Neural cell (in vitro differentiated cells): Measurements from ENCODE around the gene RPL37.

Experiments used
- EZH2 ChIP-seq: fragments of 200-600, 300-800 bp; shearing (Covaris generic), sonication (generic); IDR thresholded peaks from 2 replicates; pipeline ENCODE4 v1.6.1; 2014; ENCODE audit warnings: antibody characterized with exemption, low read length, borderline replicate concordance, mild to moderate bottlenecking; ENCODE audit not compliant: insufficient read depth, poor library complexity, severe bottlenecking
- MXI1 ChIP-seq: fragments of 450-650 bp; conservative IDR thresholded peaks from 2 replicates; pipeline ENCODE4 v1.6.1; 2014; ENCODE audit warnings: antibody characterized with exemption, mild to moderate bottlenecking; ENCODE audit not compliant: poor library complexity, severe bottlenecking
- POLR2AphosphoS5 ChIP-seq: IDR thresholded peaks from 2 replicates; pipeline ENCODE4 v1.6.1; 2012
- RAD21 ChIP-seq: fragments of 450-650 bp; conservative IDR thresholded peaks from 2 replicates; pipeline ENCODE4 v1.6.1; 2014; ENCODE audit warnings: antibody characterized with exemption, mild to moderate bottlenecking, moderate library complexity
- SMC3 ChIP-seq: fragments of 450-650 bp; conservative IDR thresholded peaks from 2 replicates; pipeline ENCODE4 v1.6.1; 2014; ENCODE audit warnings: antibody characterized with exemption, mild to moderate bottlenecking, moderate library complexity; ENCODE audit not compliant: poor library complexity
- TAF1 ChIP-seq: IDR thresholded peaks from 2 replicates; pipeline ENCODE4 v1.6.1; 2012; ENCODE audit warnings: low read depth
- TF ChIP-seq, protein P1 (sequence below): fragments of 450-650 bp; IDR thresholded peaks from 2 replicates; pipeline ENCODE4 v1.5.1; 2014; ENCODE audit warnings: antibody characterized with exemption, mild to moderate bottlenecking, moderate library complexity; ENCODE audit not compliant: poor library complexity, severe bottlenecking
- TF ChIP-seq, protein P2 (sequence below): IDR thresholded peaks from 2 replicates; pipeline ENCODE4 v1.6.1; 2012; ENCODE audit warnings: borderline replicate concordance

DNA sequence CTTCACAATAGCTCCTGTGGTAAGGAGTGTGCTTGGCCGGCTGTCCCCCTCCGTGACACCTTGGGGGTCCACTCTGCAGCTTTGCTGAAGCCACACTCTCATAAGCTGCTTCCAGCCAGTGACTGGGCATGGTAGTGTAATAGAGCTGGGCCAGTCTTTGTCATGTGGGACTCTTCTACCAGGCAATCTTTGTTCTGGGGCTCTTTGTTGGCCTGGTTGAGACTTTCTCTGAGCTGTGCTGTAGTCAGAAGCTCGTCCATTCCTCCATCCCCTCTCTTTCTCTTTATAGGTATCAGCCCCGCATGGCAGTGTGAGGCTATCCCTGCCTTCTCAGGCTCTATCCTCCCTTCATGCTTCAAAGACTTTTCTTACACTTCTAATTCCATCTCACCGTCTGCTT lies 31.8 kb upstream of the RPL37 start:
- TF ChIP-seq, protein P1, sequence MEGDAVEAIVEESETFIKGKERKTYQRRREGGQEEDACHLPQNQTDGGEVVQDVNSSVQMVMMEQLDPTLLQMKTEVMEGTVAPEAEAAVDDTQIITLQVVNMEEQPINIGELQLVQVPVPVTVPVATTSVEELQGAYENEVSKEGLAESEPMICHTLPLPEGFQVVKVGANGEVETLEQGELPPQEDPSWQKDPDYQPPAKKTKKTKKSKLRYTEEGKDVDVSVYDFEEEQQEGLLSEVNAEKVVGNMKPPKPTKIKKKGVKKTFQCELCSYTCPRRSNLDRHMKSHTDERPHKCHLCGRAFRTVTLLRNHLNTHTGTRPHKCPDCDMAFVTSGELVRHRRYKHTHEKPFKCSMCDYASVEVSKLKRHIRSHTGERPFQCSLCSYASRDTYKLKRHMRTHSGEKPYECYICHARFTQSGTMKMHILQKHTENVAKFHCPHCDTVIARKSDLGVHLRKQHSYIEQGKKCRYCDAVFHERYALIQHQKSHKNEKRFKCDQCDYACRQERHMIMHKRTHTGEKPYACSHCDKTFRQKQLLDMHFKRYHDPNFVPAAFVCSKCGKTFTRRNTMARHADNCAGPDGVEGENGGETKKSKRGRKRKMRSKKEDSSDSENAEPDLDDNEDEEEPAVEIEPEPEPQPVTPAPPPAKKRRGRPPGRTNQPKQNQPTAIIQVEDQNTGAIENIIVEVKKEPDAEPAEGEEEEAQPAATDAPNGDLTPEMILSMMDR, result no peak
- TF ChIP-seq MXI1 (no peak), POLR2AphosphoS5 (no peak), SMC3 (no peak), EZH2 (no peak), RAD21 (no peak), TAF1 (no peak)
- TF ChIP-seq, protein P2, sequence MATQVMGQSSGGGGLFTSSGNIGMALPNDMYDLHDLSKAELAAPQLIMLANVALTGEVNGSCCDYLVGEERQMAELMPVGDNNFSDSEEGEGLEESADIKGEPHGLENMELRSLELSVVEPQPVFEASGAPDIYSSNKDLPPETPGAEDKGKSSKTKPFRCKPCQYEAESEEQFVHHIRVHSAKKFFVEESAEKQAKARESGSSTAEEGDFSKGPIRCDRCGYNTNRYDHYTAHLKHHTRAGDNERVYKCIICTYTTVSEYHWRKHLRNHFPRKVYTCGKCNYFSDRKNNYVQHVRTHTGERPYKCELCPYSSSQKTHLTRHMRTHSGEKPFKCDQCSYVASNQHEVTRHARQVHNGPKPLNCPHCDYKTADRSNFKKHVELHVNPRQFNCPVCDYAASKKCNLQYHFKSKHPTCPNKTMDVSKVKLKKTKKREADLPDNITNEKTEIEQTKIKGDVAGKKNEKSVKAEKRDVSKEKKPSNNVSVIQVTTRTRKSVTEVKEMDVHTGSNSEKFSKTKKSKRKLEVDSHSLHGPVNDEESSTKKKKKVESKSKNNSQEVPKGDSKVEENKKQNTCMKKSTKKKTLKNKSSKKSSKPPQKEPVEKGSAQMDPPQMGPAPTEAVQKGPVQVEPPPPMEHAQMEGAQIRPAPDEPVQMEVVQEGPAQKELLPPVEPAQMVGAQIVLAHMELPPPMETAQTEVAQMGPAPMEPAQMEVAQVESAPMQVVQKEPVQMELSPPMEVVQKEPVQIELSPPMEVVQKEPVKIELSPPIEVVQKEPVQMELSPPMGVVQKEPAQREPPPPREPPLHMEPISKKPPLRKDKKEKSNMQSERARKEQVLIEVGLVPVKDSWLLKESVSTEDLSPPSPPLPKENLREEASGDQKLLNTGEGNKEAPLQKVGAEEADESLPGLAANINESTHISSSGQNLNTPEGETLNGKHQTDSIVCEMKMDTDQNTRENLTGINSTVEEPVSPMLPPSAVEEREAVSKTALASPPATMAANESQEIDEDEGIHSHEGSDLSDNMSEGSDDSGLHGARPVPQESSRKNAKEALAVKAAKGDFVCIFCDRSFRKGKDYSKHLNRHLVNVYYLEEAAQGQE, result no peak
